ENCODE data around the gene MIF4GD.
"Not testable (repeated sequence)": the region's sequence is repeated elsewhere in the genome, so short reads cannot be mapped to it uniquely, and the experiment has no call there.

Gene MIF4GD

GRCh38 chr17:75255954-75256698 lies 14.9 kb downstream of the MIF4GD start:
- not testable (repeated sequence) for DNase-seq

DNA sequence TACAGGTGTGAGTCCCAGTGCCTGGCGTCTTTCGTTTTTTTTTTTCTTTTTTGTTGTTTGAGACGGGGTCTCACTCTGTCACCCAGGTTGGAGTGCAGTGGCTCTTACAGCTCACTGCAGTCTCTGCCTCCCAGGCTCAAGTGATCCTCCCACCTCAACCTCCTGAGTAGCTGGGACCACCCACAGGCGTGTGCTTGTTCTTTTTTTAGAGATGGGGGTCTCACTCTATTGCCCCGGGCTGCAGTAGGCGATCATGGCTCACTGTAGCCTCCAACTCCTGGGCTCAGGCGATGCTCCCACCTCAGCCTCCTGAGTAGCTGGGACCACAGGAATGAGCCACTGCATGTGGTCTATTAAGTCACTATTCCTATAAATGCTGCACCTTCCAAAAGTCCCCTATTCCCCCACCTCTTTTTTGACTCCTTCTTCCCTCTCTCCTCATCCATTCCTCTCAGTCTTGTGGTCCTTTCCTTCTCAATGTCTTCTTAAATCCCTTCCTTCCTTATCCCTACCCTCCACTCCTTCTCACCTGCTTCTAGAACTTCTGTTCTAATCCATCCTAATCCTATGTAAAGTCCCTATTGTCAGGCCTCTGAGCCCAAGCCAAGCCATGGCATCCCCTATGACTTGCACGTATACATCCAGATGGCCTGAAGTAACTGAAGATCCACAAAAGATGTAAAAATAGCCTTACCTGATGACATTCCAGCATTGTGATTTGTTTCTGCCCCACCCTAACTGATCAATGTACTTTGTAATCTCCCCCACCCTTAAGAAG lies 18.8 kb downstream of the MIF4GD start:
- no peak for DNase-seq

DNA sequence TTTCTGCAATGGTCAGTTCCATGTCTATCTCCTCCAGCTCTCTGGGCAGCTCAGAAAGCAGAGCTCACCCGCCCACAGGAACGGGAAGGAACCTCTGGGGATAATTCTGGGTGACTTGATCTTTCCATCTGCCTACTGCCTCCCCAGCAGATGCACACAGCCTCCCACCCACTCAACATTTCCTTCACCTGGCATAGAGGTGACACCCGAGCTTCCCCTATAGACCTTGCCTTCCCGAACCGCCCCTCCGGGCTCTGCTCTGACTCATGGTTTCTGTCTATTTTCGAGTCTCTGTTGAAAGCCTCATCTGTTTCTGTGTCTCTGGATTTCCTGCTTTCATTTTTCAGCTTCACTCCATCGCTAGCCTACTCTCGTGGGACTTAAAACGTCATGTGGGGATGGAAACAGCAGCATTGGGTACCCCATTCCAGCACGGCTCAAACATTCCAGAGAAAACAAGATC lies 21.0 kb downstream of the MIF4GD start:
- no peak for DNase-seq

DNA sequence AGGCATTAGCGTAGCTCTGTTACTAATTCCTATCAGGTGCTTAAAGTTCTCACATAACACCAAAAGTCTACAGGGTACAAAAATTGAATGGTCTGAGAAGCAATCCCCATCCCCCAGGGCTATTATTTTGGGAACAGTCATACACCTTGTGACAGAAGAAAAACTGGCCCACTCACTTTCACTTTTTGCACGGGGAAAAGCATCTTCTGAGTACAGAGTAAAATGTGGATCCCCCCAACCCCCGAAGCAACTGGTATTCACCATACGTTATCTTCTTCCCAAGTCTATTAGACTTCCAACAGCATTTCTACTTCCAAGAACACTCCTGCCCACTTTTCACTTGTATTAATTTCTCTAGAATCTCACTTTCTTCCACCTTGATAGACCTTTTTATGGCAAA lies 21.5 kb downstream of the MIF4GD start:
- DNase-seq, result no peak

DNA sequence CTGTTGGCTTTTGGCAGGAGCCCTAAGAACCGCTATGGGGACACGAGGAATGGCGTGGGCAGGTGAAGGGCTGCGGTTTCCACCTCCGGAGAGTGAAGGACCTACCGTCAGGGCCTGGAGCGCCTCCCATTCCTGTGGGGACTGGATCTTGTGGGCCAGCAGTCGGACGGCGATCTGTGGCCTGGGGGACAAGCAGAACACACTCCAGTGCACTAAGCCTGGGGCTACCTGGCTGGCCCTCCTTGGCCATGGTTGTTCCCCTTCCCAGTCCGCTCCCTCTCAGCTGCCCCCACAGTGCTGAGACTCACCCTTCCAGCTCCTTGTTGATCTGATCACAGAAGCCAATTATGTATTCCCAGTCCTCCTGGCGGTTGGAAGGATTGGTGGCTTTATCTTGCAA lies 24.6 kb downstream of the MIF4GD start:
- DNase-seq, result no peak

GRCh38 chr17:75245011-75245410 lies 26.0 kb downstream of the MIF4GD start:
- DNase-seq, result no peak

- DNase-seq, result no peak
These were observed 26.7 kb downstream of the MIF4GD start for GRCh38 chr17:75244133-75244866.

GRCh38 chr17:75242461-75243042 lies 28.5 kb downstream of the MIF4GD start:
- no peak for DNase-seq

DNA sequence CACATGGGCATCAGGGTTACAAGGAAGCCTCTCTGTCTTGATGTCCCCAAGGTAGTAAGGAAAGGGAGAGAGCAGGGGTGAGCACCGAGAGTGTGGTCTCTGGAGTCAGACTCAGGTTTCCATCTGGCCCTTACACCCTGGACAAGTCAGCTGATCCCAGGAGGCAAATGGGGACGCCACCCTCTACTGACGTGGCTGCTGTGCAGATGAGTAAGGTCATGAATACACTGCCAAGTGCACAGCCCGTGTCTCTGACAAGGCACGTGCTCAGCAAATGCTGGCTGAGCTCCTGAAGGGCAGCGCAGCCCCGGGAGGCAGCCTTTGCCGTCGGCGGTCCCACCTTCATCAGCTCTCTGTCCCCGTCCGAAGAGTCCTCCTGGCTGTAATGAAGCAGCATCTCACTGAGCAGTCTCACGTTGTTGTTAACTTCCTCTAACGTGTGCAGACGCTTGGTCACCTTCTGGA lies 29.0 kb downstream of the MIF4GD start:
- DNase-seq, result no peak

- no peak for DNase-seq
These were observed 29.5 kb downstream of the MIF4GD start for GRCh38 chr17:75241502-75241901.

- no peak for DNase-seq
These were observed 29.9 kb downstream of the MIF4GD start for GRCh38 chr17:75241143-75241430.

- peak; percentile 36 for DNase-seq
These were observed 30.5 kb downstream of the MIF4GD start for GRCh38 chr17:75240394-75241142.

GRCh38 chr17:75239778-75240393 lies 31.1 kb downstream of the MIF4GD start:
- DNase-seq, result no peak

GRCh38 chr17:75239214-75239613 lies 31.8 kb downstream of the MIF4GD start:
- no peak for DNase-seq

DNA sequence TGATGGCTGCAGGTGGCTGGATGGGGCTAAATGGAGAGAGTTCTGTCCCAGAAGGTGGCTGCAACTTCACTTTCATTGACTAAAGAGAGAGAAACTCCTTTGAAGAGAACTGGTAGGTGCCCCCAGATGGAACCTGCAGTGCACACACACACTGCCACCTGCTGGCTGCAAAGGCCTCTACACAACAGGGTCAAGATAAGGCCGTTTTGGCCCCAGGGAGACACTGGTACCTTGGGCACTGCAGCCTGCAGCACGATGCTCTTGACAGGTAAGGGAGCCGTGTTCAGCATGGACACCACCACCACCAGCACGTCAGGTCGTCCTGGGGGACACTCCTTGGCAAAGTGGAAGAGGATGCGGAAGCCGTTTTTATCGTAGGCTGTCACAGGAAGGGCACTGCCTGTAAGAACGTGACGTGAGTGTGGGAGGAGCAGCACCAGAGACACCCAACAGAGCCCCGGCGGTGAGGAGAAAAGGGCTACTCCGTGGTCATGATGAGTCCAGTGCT lies 32.3 kb downstream of the MIF4GD start:
- DNase-seq, result peak; percentile 54

DNA sequence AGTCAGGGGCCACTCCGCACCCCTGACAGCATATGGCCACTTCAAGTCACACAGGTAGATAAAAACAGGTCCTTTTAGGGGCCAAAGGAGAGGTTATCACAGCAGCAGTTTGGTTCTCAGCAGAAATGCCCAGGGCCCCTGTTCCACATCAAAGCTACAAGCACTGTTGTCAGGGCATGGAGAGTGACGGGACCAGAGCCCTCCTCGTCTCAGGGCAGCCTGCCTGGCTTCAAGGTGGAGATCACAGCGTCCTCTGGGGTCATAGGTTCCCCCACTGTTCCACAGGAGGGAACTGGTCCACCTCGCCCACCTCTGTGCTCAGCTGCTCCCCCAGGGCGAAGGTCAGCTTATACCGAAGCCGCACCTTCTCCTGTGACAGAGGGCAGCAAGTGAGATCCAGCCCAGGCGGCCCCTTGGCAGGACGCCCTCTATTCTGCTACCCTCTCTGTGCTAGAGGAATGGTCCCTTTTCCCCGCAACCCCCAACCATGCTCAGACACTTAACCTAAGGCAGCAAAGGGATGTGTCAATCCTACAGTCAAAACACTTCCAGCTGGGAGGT lies 32.9 kb downstream of the MIF4GD start:
- no peak for DNase-seq

DNA sequence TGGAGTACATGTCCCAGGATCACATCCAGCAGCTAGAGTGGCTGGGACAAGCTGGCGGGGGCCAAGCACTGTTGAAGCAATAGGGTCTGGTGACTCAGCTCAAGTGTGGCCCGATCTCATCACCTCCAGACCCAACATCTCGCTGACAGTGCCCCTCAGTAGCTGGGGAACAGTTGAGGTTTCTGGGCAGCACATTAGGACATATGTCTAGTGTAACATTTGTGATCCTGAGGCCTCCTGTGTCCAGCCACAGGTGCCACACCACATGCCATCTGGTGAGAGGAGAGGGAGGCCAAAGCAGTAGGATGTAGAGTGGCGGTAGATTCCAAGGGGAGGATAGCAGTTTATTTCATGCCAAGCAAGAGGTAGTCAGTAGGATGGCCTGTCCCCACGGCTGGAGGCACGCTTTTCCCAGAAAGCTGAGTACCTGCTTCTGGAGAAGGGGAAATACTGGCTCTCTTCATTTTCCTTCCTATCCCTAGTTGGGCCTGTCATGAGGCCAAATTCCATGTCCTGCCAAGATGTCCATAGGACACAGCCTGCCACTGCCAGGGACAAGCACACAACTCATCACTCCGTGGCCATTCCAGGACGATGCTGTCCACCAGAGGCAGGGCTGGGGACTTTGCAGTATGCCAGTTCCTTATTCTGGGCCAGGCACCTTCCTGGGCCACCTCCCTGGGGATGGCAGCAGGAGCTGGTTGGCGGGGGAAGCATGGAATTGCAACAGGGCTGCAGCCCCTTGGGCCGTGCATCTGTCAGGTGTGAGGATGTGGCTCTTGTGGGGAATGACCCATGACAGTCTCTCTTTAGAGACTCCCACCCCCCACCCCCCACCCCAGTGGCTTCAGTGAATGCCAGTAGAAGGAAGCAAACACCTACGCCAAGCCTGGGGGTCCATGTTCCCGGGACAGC lies 33.7 kb downstream of the MIF4GD start:
- DNase-seq, result no peak

GRCh38 chr17:75232786-75233185 lies 38.2 kb downstream of the MIF4GD start:
- DNase-seq, result no peak

DNA sequence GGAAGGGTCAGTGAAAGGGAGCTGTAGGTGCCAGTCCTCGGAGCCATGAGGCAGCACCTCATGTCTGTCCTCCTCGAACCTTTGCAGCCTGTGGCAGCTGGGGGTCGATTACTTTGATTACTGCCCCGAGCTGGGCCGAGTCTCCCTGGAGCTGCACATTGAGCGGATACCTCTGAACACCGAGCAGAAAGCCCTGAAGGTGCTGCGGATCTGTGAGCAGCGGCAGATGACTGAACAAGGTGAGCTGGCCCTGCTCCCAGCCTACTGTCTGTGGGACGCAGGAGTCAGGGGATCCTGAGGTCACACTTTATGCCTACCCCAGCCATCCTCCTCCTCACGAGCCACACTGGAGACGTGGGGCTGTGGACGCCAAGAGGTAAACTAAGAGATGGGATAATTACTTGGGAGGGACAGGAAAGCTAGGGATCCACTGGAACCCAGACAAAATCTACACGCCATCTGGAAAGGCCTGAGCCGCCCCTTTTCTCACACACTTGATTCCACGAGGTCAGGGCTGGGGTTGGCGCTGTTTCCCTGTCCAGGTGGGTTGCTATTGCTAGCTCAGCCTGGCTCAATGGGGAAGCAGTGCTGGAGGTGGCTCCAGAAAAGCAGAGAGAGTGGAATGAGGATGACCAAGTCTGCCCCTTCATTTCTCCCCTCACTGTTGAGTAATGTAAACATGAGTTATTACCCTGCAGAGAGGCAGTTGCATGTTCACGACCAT lies 39.1 kb downstream of the MIF4GD start:
- DNase-seq, result no peak

- DNase-seq, result no peak
These were observed 40.0 kb downstream of the MIF4GD start for GRCh38 chr17:75231071-75231470.
